NCI-H1694 (cell line): ENCODE results near the gene PANX3.
A peak's percentile ranks its signal among the peaks of the same experiment; 100 is the strongest.

ENCODE experiments used
- DNase-seq: peaks from one replicate; lab custom pipeline; 2025; lab: John Stamatoyannopoulos, UW

The PANX3 gene

GRCh38 chr11:124612567-124613246, 1.5 kb downstream of the PANX3 start:
- no peak for DNase-seq

- DNase-seq: no peak
Observed at GRCh38 chr11:124618863-124619262, 7.6 kb downstream of the PANX3 start.

- DNase-seq: peak; percentile 43
Observed at GRCh38 chr11:124622531-124623451, 11.6 kb downstream of the PANX3 start, which contains the start of gene TBRG1. TBRG1 (plus strand) TSS chr11:124622864; CDS start chr11:124623084, 220 bp downstream.

GRCh38 chr11:124623861-124624525, 12.8 kb downstream of the PANX3 start:
- DNase-seq: no peak

GRCh38 chr11:124625504-124626168, 14.4 kb downstream of the PANX3 start:
- no peak for DNase-seq

- DNase-seq: no peak
Observed at GRCh38 chr11:124627546-124627945, 16.3 kb downstream of the PANX3 start.

GRCh38 chr11:124629961-124630360, 18.7 kb downstream of the PANX3 start:
- DNase-seq: no peak

GRCh38 chr11:124633355-124633754, 22.1 kb downstream of the PANX3 start:
- DNase-seq: no peak

GRCh38 chr11:124635932-124636331, 24.7 kb downstream of the PANX3 start:
- DNase-seq: no peak

- no peak for DNase-seq
Observed at GRCh38 chr11:124638500-124638899, 27.3 kb downstream of the PANX3 start.

- no peak for DNase-seq
Observed at GRCh38 chr11:124639186-124639585, 28.0 kb downstream of the PANX3 start.

GRCh38 chr11:124640666-124641065, 29.4 kb downstream of the PANX3 start:
- no peak for DNase-seq

GRCh38 chr11:124642628-124643027, 31.4 kb downstream of the PANX3 start:
- no peak for DNase-seq

- no peak for DNase-seq
Observed at GRCh38 chr11:124643042-124643604, 31.9 kb downstream of the PANX3 start.

GRCh38 chr11:124643605-124644425, 32.6 kb downstream of the PANX3 start:
- DNase-seq: no peak

GRCh38 chr11:124644426-124645280, 33.4 kb downstream of the PANX3 start:
- peak; percentile 20 for DNase-seq

- DNase-seq: no peak
Observed at GRCh38 chr11:124646148-124646547, 34.9 kb downstream of the PANX3 start.

- DNase-seq: no peak
Observed at GRCh38 chr11:124648610-124649009, 37.4 kb downstream of the PANX3 start.

GRCh38 chr11:124656774-124657630, 45.8 kb downstream of the PANX3 start:
- DNase-seq: no peak
